ENCODE measurements around the gene RINT1.
"Not testable (repeated sequence)": the region's sequence is repeated elsewhere in the genome, so short reads cannot be mapped to it uniquely, and the experiment has no call there.

RINT1 gene

DNA sequence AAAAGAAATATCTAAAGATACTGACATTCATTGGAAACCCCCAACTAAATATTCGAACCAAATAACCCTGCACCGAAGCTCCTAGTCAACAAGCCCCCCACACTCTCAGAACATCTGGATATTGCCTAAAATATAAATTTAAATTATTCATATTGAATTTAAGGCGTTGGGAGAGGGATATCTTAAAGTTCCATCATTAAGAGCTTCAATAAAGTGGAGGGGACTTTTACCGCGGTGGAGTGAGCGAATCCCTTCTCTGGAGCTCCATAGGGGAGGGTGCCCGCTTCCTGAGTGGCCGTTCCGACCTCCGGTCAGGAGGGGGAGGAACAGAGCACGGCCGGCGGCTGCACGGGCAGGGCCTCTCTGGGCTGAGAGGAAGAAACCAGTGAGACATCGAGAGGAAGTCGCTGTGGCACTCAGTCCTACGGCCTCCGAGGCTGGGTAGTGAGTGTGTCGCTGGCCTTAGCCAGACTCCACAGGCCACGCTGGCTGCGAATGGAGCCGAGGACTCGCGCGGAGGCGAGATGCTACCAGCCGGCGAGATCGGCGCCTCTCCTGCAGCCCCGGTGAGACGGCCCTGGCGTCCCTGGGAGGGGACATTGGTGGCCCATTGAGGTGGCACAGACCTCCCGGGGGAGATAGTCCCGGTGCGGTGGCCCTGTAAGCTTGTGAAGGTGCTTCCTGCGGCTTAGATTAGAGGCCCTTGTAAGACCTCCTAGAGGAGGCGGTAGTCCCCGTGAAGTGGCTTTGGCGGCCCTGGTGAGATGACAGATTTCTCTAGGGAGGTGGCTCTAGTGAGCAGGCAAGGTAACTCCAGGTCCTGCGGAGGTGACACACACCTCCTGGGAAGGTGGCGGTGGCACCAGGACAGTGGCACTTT lies at the start of gene RINT1:
TSS of gene RINT1 (plus strand) at position 410 of the 880 bp plus-strand sequence. CDS start at position 525, 115 bp downstream.
- peak; percentile 93 for DNase-seq

DNA sequence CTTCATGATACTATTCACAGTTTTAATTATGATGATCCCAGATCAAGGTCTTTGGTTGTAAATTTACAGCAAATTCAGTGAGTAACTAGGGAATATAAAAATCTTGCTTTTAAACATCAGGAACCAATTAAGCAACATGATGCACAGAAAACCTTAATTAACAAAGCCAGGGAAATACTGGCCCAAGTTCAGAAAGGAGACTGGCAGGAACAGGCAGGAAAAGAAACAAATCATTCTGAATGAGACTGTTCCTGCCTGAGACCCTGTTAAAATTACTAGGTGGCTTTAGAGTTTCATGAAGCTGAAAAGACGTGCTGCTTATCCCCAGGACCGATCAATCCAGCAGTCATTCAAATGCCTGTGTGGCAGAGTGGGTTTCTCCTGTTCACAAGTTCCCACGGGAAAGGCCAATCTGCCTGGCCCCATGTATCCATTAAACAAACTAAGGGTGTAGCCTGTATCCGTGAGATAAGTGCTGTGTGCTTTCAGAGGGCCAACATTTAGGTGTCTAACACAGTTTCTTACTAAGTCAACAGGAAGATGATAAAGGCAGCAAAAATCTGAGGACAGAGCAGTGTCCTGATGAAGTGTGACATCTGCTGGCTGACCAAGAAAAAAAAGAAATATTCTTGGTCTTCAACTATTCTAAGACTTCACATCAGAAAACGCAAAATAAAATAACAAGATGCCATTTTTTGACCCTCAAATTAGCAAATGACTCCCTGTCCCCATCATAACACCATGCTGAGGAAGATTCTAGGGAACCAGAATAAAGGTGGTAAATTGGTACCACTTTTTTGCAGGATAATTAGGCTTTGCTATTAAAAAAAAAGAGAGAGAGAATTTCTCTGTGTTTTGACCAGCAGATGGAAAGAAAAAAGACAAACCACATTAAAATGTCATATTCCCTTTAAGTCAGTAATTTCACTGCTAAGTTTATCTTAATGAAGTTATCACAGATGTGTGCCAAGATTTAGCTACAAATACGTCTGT lies 44.1 kb upstream of the RINT1 start:
- peak; percentile 40 for DNase-seq

GRCh38 chr7:105489409-105489808 lies 42.6 kb upstream of the RINT1 start:
- no peak for DNase-seq

GRCh38 chr7:105493196-105493922 lies 38.6 kb upstream of the RINT1 start:
- DNase-seq, result no peak

DNA sequence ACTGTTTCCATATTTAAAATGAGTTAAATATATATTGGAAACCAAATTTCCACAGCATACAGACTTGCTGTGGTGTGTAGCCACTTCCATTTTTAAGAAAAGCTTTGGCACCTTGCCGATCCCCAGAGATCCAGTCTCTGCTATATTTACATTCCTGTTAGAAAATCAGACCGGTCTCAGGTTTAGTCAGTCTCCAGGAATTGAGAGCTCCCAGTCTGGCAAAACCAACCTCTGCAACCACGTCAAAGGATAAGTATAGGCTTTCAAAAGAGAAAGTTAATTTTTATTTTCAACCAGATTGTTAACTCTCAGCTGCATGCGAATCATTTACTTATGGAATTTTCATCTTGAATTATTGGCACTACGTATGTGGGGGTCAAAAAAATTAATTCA lies 38.1 kb upstream of the RINT1 start:
- DNase-seq, result no peak

DNA sequence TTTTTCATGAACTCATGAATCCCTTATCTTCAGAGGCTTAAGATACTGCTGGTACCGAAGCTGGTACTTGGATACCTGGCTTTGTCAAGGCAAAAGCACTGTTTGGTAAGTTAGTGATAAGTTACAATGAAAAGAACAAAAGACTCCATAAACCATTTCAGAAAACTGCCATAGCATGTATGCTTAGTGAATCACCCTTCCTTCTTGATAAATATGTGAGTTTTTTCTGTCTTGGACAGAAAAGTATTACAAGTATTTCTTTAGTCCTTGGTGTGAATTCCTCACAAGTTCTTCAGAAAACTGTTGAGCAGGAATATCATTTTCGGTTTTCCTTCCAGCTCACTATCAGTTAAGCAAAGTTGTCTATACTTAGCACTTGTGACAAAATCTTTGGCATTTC lies 35.5 kb upstream of the RINT1 start:
- DNase-seq, result no peak

DNA sequence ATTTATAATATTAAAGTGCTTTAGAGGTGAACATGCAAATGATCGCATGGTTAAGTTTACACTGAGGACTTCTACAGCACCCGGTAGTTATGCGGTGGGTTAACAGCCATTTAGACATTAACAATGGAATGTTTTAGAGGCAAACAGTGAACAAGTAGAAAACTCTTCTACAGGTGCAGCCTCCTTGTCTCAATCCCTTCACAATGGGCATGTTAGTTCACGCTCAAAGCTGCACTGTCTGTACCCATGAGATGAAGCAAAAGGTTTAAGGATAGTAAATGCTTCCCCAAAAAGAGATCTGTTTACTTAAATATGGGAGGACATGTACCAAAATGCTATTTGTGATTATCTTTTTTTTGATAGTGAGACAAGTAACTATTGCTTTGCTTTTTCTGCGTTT lies 35.0 kb upstream of the RINT1 start:
- DNase-seq, result no peak

DNA sequence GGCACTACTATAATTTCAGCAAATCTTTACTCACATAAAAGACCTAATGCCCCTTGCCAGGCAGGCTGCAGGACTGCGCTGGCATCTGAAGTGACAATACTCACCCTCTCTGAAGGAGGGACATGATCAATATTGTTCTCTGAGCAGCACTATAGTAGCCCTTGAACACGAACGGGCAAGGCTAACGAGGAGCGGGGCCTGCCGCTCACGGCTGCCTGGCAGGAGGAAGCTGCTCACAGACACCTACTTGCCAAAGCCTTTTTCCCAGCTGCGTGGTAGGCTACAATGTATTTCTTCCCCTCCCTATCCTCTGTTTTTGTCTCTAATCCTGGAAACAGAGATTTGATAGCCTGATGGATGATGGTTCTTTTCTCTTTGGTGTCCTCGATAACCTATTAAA lies 29.8 kb upstream of the RINT1 start:
- no peak for DNase-seq

GRCh38 chr7:105512415-105512814 lies 19.6 kb upstream of the RINT1 start:
- no peak for DNase-seq

DNA sequence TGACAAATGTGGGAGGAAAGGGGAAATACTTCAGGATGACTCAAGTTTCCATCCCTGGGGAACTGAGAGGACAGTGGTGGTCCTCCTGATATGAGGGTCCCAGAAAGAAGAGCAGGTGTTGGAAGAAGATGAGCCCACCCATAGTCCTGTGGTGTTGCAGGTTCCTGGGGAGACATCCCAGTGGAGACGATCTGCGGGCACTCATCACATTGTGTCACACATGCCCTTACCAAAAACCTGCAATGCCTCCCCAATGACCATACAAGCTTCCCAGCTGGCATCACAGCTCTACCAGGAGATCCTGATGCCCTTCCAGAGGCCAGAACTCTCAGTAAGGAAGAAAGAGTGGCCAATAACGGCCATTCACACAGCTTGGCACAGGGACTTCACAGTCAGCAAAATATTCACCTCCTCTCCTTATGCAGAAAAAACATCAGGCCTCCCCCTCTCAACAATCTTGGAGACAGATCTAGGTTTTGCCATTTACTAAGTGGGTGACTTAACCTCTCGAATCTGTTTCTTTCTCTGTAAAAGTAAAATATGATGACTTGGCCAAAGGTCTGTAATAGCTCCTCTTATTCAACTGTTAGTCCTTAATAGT lies 19.0 kb upstream of the RINT1 start:
- DNase-seq, result no peak

- not testable (repeated sequence) for DNase-seq
Observed at GRCh38 chr7:105515610-105516009, 16.4 kb upstream of the RINT1 start.

DNA sequence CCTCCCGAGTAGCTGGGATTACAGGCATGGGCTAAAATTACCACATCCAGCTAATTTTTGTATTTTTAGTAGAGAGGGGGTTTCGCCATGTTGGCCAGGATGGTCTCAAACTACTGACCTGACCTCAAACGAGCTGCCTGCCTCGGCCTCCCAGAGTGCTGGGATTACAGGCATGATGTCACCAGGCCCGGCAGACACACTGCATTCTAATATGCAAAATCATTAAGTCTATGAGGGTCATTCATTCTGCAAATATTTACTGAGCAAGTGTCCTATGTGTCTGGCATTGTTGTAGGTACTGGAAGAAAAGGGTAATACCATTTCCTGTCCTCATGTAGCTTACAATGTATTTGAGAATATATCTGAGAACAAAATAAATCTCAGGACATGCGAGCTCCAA lies 12.6 kb upstream of the RINT1 start:
- no peak for DNase-seq

GRCh38 chr7:105520620-105521019 lies 11.4 kb upstream of the RINT1 start:
- DNase-seq, result not testable (repeated sequence)

DNA sequence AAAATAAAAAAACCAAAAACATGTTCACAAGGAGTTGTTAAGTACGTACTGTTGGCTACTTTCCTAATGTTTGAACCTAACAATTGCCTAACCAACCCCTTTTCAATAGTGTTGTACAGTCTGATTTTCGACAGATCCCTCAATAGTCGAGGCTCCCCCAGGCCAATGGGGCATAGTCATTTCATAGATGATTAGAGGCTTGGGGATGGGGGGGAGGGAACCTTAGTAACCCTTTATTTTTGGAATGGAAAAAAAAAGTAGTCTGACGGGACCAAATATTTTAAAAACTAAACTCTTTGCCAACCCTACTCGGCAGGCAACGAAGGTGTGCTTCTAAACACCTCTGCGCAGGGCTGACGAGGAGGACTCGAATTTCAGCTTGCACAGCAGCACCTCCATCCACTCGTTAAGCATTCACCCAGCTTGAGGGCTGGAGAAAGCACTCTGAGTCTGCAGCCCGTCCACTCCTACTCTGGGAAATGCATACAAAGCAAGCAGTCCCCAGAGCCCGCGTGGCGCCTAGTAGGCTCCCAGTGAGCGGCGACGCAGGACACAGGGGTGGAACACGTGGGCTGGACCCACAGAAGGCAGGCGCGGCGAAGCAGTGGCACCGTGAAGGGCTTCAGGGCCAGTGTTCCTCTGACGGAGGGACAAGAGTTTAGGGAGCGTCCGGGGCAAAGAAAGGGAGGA lies 10.8 kb upstream of the RINT1 start:
- peak; percentile 32 for DNase-seq

DNA sequence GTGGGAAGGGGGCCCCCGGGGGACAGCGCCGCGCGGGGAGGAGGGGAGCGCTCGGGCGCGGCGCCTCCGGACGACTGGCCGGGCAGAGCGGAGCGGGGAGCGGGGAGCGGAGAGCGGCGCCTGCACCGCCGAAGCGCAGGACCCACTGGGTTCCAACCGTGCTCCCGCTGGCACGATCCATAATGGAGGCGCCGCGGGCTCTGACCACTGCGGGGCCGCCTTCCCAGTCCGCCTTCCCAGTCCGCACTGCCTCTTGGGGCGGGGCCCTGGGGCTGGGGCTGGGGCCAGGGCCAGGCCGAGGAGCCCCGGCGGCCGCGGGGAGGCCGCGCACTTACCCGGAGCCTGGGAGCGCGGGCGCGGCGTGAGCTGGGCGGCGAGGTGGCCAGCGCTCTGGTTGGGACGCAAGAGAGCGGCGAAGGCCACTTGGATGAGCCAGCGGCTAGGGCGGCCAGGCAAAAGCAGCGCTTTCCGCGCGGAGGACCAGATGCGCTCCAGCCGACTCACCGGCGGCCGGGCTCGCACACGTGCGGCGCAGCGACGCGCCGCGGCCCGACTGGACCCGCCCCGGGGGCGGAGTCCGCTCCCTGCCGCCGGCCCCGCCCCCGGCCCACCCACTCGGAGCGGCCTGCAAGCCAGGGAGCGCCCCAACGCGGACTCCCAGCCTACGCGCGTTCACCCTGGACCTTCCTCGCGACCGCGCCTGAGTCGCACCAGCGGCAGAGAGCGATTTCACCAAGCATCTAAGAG lies 10.1 kb upstream of the RINT1 start, which contains the start of gene PUS7:
TSS of gene PUS7 (minus strand) at position 555 of the 747 bp plus-strand sequence. CDS start 13,759 bp downstream, outside the sequence.
- DNase-seq, result peak; percentile 86

DNA sequence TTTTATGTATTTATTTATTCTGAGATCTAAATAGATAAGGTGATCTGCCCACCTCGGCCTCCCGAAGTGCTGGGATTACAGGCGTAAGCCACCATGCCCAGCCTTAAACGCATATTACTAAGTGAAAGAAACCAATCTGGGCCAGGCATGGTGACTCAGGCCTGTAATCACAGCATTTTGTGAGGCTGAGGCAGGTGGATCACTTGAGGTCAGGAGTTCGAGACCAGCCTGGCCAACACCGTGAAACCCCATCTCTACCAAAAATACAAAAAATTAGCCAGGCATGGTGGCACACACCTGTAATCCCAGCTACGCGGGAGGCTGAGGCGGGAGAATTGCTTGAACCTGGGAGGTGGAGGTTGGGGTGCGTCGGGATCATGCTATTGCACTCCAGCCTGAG lies 7.6 kb upstream of the RINT1 start:
- DNase-seq, result not testable (repeated sequence)

GRCh38 chr7:105524840-105525239 lies 7.2 kb upstream of the RINT1 start:
- no peak for DNase-seq

- DNase-seq, result not testable (repeated sequence)
Observed at GRCh38 chr7:105527737-105528136, 4.3 kb upstream of the RINT1 start.

GRCh38 chr7:105530126-105530525 lies 1.9 kb upstream of the RINT1 start:
- no peak for DNase-seq

GRCh38 chr7:105530546-105530945 lies 1.5 kb upstream of the RINT1 start:
- no peak for DNase-seq
